GM12878 (cell line): Measurements from ENCODE around the gene SLC22A4. TPM values are rescaled to one million over a fixed set of nuclear protein-coding genes. Genes with fewer than 3 reads are reported as not detected.

Source experiments
- ATAC-seq: fragments of 200-7000 bp; cut with Tn5 transposase; 3 replicates; pipeline ENCODE4 v1.9.1; 2020; ENCODE audit warnings: mild to moderate bottlenecking, moderate library complexity
- BruUV-seq: library from RNA; stranded (reverse); fragments of 400-500 nt; replicated peaks from 2 replicates; lab custom pipeline; 2021; lab: Mats Ljungman, UMichigan
- CTCF ChIA-PET: fragments of 300-600 bp; sonication (Branson Sonifier 250); formaldehyde crosslinking; extraction: SDS; loops from one replicate; lab custom pipeline; 2021; ENCODE audit warnings: inconsistent platforms; lab: Yijun Ruan, JAX
- POLR2A ChIA-PET: fragments of 350-600 bp; formaldehyde crosslinking; extraction: SDS; loops from one replicate; lab custom pipeline; 2021; ENCODE audit warnings: inconsistent platforms; lab: Charles Lee
- RAD21 ChIA-PET: fragments of 300-600 bp; sonication (Branson Sonifier 250); formaldehyde crosslinking; loops from one replicate; lab custom pipeline; 2023; ENCODE audit warnings: antibody characterized with exemption; ENCODE audit not compliant: unreplicated experiment; lab: Charles Lee
- SMC1A ChIA-PET: fragments of 300-600 bp; sonication (Branson Sonifier 250); formaldehyde crosslinking; loops from one replicate; lab custom pipeline; 2023; ENCODE audit not compliant: unreplicated experiment, uncharacterized antibody; lab: Charles Lee
- DNase-seq: peaks from one replicate; pipeline ENCODE4 v3.0.0-alpha.2; 2011; ENCODE audit warnings: low read depth, low spot score
- FAIRE-seq: peaks from 3 replicates; lab custom pipeline; 2011; peaks lifted over from hg19 to GRCh38; lab: Jason Lieb, UNC
- H2AFZ ChIP-seq: 2 replicates; pipeline ENCODE4 v1.6.0; 2011; ENCODE audit warnings: low read depth, low read length, control low read depth; ENCODE audit not compliant: control insufficient read depth
- H3K27ac ChIP-seq: 2 replicates; pipeline ENCODE4 v1.5.1; 2011; ENCODE audit warnings: control low read depth; ENCODE audit not compliant: control insufficient read depth, insufficient read depth
- H3K27me3 ChIP-seq, 2 experiments: replicated peaks in 1 of 2; 2 replicates each; pipeline versions ENCODE4 v1.6.0 to v1.6.1; 2011; ENCODE audit warnings: low read length in 1 of 2; ENCODE audit not compliant: control insufficient read depth in 2 of 2, insufficient read depth in 2 of 2
- H3K36me3 ChIP-seq, 2 experiments: 2 replicates each; pipeline ENCODE4 v1.5.1; 2011; ENCODE audit warnings: low read length in 1 of 2; ENCODE audit not compliant: control insufficient read depth in 2 of 2, insufficient read depth in 2 of 2
- H3K4me1 ChIP-seq: 2 replicates; pipeline ENCODE4 v1.6.1; 2011; ENCODE audit warnings: mild to moderate bottlenecking, low read length, moderate library complexity, mixed read lengths; ENCODE audit not compliant: control insufficient read depth, insufficient read depth
- H3K4me2 ChIP-seq: 2 replicates; pipeline ENCODE4 v1.6.0; 2011; ENCODE audit warnings: control low read depth; ENCODE audit not compliant: control insufficient read depth, insufficient read depth
- H3K4me3 ChIP-seq: fragments of 200-600 bp; sonication (generic); 2 replicates; pipeline ENCODE4 v1.5.1; 2016
- H3K79me2 ChIP-seq: 2 replicates; pipeline ENCODE4 v1.6.0; 2011; ENCODE audit warnings: low read length; ENCODE audit not compliant: control insufficient read depth, insufficient read depth
- H3K9ac ChIP-seq: 2 replicates; pipeline ENCODE4 v1.8.0; 2011; ENCODE audit warnings: low read length, control low read depth, mixed read lengths; ENCODE audit not compliant: control insufficient read depth, insufficient read depth
- H3K9me3 ChIP-seq: replicated peaks from 3 replicates; pipeline ENCODE4 v1.5.1; 2011; ENCODE audit warnings: mild to moderate bottlenecking, low read length; ENCODE audit not compliant: control insufficient read depth, insufficient read depth
- H4K20me1 ChIP-seq: 2 replicates; pipeline ENCODE4 v1.6.0; 2011; ENCODE audit not compliant: control insufficient read depth, insufficient read depth
- BCL11A ChIP-seq: IDR thresholded peaks from 2 replicates; pipeline ENCODE4 v1.6.1; 2011; ENCODE audit warnings: low read depth, low read length
- BHLHE40 ChIP-seq, 2 experiments: fragments of 450-650 bp in 1 of 2; IDR thresholded peaks; 2 replicates each; pipeline ENCODE4 v1.6.1; 2011 to 2017; ENCODE audit warnings: low read depth in 2 of 2, borderline replicate concordance in 1 of 2, improper control_type of control experiment in 1 of 2, low read length in 1 of 2, mild to moderate bottlenecking in 1 of 2
- CREB1 ChIP-seq: IDR thresholded peaks from 2 replicates; pipeline ENCODE4 v1.6.1; 2012; ENCODE audit warnings: low read depth, mild to moderate bottlenecking, inconsistent platforms
- EP300 ChIP-seq, 2 experiments: fragments of 150-350 bp in 1 of 2; IDR thresholded peaks; 2 replicates each; pipeline ENCODE4 v1.6.1; 2011 to 2012; ENCODE audit warnings: low read depth in 2 of 2, low read length in 2 of 2, borderline replicate concordance in 1 of 2, improper control_type of control experiment in 1 of 2, inconsistent platforms in 1 of 2; ENCODE audit not compliant: control insufficient read depth in 1 of 2
- MEF2B ChIP-seq: fragments of 450-650 bp; IDR thresholded peaks from 2 replicates; pipeline ENCODE4 v1.6.1; 2018; ENCODE audit warnings: mild to moderate bottlenecking, moderate library complexity; ENCODE audit not compliant: partially characterized antibody, poor library complexity, severe bottlenecking
- PRDM15 ChIP-seq: fragments of 450-650 bp; formaldehyde crosslinking; IDR thresholded peaks from 2 replicates; pipeline ENCODE4 v1.4.0; 2020; ENCODE audit warnings: mild to moderate bottlenecking, moderate library complexity
- SUZ12 ChIP-seq: fragments of 200-600 bp; sonication (generic); IDR thresholded peaks from one replicate; pipeline ENCODE4 v1.6.1; 2018; ENCODE audit warnings: antibody characterized with exemption, mild to moderate bottlenecking; ENCODE audit not compliant: unreplicated experiment
- ZNF207 ChIP-seq: fragments of 450-650 bp; IDR thresholded peaks from 2 replicates; pipeline ENCODE4 v1.6.1; 2014; ENCODE audit warnings: antibody characterized with exemption, mild to moderate bottlenecking, borderline replicate concordance
- WGBS: methylation state at CpG from one replicate; pipeline ENCODE4 v1.1.6; 2016; ENCODE audit warnings: low lambda C conversion rate; ENCODE audit not compliant: insufficient replicate concordance, insufficient coverage; ENCODE audit errors: missing lambda C conversion rate; 5-methylcytosine and 5-hydroxymethylcytosine counted together
- in situ Hi-C: fragments of 300-500 bp; cut with MboI; formaldehyde crosslinking; loops from 9 replicates; pipeline ENCODE4 v1.14.3; 2018; ENCODE audit warnings: mixed read lengths
- intact Hi-C: fragments of 100-400 bp; cut with micrococcal nuclease; formaldehyde crosslinking; loops from one replicate; pipeline ENCODE4 v1.14.2; 2022; ENCODE audit not compliant: unreplicated experiment
- polyA plus RNA-seq, 11 experiments: library from polyadenylated mRNA; depleted of rRNA in 4 of 11; unstranded in 6 of 11; stranded (reverse) in 5 of 11; fragments of >200 nt; fragmentation: Nextera tagmentation in 4 of 11; fragmentation: Illumina TruSeq in 1 of 11; extraction: Ambion mirVana in 4 of 11; extraction: Trizol in 1 of 11; gene quantifications; 1 replicate in 1 of 11; 2 replicates in 10 of 11; pipeline versions ENCODE4 v1.2.1 to v1.2.3, GENCODE V29; 2011 to 2016; ENCODE audit warnings: inconsistent platforms in 2 of 11, missing spikeins in 2 of 11, low read depth in 1 of 11
- total RNA-seq, 4 experiments: library from RNA; depleted of rRNA in 3 of 4; stranded (reverse); fragments of >200 nt in 3 of 4; fragmentation: Illumina TruSeq in 1 of 4; extraction: Trizol in 1 of 4; gene quantifications; 2 replicates each; pipeline versions ENCODE4 v1.2.1 to v1.2.3, GENCODE V29; 2013 to 2021

SLC22A4 gene
- total and polyA plus RNA-seq, 10 of the 15 experiments (the other 5 are each of a cell fraction or from before 2014, with no cell fraction given): 0.04 to 0.61 (median 0.10) TPM; not detected in 2

- TF ChIP-seq MEF2B (no peak), BCL11A (no peak), PRDM15 (no peak), BHLHE40 (IDR thresholded peaks at IDR 0.05; ENCODE audit: borderline replicate concordance in 1 of 2, low read depth in 2 of 2, low read length in 1 of 2) (no peak), CREB1 (no peak), SUZ12 (no peak)
Measured at GRCh38 chr5:132256086-132256782, 38.0 kb upstream of the SLC22A4 start (continued).

GRCh38 chr5:132256783-132257130, 37.4 kb upstream of the SLC22A4 start:
- SMC1A ChIA-PET: interaction anchor here (2.7 kb wide), 1 partner anchor 18 kb away, joined by 10 read pairs; no protein-coding TSS in a partner anchor
- H3K79me2 ChIP-seq: no peaks in the 10 kb centered on the region
- H2AFZ ChIP-seq: no peak overlapping the region
- no peak for ATAC-seq
- FAIRE-seq: no peak
- no peak for TF ChIP-seq ZNF207
- TF ChIP-seq EP300 (IDR thresholded peaks at IDR 0.05; ENCODE audit: borderline replicate concordance in 1 of 2, control insufficient read depth in 1 of 2, low read depth in 2 of 2, low read length in 2 of 2): no peak
- TF ChIP-seq, all 136 proteins: peak for 0
- H3K4me2 ChIP-seq: no peak overlapping the region
- ChIA-PET CTCF (interaction anchor here (0.5 to 3.3 kb wide), 3 partner anchors 17 to 30 kb away, joined by 3 to 19 read pairs (median 3); no protein-coding TSS in a partner anchor), RAD21 (no interaction called here), POLR2A (no interaction called here)
- H3K9me3 ChIP-seq: no peaks in the 10 kb centered on the region
- H3K36me3 ChIP-seq: no peaks in the 10 kb centered on the region
- no peak overlapping the region for H3K9ac ChIP-seq
- no peak overlapping the region for H3K4me3 ChIP-seq
- in situ Hi-C loops (no loop called here), intact Hi-C loops (no loop called here)
- peaks cover 2 to 7% of the 10 kb centered on the region in 2 experiments for H3K27me3 ChIP-seq
- H4K20me1 ChIP-seq: no peaks in the 10 kb centered on the region
- DNase-seq: no peak
- H3K27ac ChIP-seq: no peak overlapping the region
- WGBS: 45% methylated on average over 6 of the region's 6 CpGs
- peaks cover 6% of the 10 kb centered on the region; the same call in 1 of the 2 replicates for H3K4me1 ChIP-seq
- no TSS peak for BruUV-seq
